ENCODE results near the gene ICA1.
"Not testable (repeated sequence)": the region's sequence is repeated elsewhere in the genome, so short reads cannot be mapped to it uniquely, and the experiment has no call there.

Gene ICA1

GRCh38 chr7:8089036-8089780 lies 172.8 kb downstream of the ICA1 start:
- DNase-seq: no peak

- no peak for DNase-seq
Observed at GRCh38 chr7:8086239-8086638, 175.7 kb downstream of the ICA1 start.

DNA sequence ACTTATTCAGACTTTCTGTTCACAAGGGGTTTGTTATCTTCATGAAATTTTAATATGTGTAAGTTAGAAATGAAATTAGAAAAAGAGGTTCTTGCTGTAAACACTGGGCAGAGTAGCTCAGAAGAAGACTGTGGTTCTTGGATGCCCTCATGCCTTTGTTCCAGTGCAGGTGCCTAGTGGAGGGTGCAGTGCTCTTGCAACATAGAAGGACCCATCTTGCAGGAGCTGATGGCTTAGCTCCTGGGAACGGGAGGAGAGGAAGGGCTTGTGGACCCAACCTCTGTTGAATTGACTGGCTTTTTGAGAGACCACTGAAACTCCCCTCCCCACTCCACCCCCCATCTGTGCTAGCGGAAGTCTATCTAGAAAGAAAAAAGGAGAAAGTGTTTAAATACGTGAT lies 176.5 kb downstream of the ICA1 start:
- no peak for DNase-seq

DNA sequence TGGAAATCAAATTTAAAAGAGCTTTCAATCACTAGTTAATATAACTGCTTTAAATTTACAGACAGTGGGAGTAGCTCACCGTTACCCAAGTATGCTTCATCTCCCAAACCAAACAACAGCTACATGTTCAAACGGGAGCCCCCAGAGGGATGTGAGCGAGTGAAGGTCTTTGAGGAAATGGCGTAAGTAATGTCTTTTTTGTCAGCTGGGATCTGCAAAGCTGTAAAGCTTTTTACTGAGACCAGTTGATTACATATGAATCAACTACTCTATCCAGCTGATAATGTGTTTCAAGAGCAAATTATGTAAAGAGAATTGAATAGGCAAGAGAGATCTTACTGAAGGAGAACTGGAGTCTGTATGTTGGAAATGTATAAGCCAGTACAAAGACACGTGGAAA lies 177.1 kb downstream of the ICA1 start:
- no peak for DNase-seq

GRCh38 chr7:8082762-8083161 lies 179.2 kb downstream of the ICA1 start:
- no peak for DNase-seq

GRCh38 chr7:8078418-8078817 lies 183.5 kb downstream of the ICA1 start:
- no peak for DNase-seq

- DNase-seq: no peak
Observed at GRCh38 chr7:8070451-8071180, 191.4 kb downstream of the ICA1 start.

- no peak for DNase-seq
Observed at GRCh38 chr7:8068892-8069686, 192.9 kb downstream of the ICA1 start.

GRCh38 chr7:8065356-8065813 lies 196.6 kb downstream of the ICA1 start:
- peak; percentile 83 for DNase-seq

DNA sequence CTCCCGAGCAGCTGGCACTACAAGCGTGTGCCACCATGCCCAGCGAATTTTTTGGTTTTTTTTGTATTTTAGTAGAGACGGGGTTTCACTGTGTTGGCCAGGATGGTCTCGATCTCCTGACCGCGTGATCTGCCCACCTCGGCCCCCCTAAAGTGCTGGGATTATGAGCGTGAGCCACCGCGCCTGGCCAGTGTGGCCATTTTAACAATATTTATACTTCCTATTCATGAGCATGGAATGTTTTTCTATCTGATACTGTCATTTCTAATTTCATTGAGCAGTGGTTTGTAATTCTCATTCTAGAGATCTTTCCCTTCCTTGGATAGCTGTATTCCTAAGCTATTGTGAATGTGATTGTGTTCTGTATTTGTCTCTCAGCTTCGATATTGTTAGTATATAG lies 197.1 kb downstream of the ICA1 start:
- no peak for DNase-seq

- peak; percentile 42 for DNase-seq
Observed at GRCh38 chr7:8063706-8064297, 198.2 kb downstream of the ICA1 start.

- not testable (repeated sequence) for DNase-seq
Observed at GRCh38 chr7:8063300-8063699, 198.7 kb downstream of the ICA1 start.

All from fibroblast of skin of abdomen (primary cell).